Measurements from ENCODE around the gene DAO. TPM values are rescaled to one million over a fixed set of nuclear protein-coding genes. Genes with fewer than 3 reads are reported as not detected.

The DAO gene
- polyA plus RNA-seq, 1 donor from 2014 or later: not detected

DNA sequence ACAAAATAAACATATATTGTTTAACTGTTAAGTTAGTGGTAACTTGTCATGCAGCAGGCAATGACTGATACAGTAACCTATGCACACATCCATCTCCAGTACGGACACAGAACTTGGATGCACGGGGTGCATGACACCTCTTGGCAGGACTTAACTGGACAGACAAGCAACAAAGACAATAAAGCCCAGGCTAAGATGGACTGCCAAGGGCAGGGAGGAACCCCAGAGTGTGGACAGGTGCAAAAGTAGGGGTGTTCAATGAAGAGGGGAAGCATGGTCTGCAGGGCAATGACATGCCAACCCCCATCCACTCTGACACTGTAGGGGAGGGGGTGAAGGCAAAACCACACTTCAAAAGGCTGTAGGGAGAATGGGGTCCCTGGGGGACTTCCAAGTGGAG lies 34.2 kb upstream of the DAO start:
- no peak overlapping the region for H2AFZ ChIP-seq (ENCODE audit: low read depth, low read length)
- H3K36me3 ChIP-seq (ENCODE audit: insufficient read depth, low read length): no peaks in the 10 kb centered on the region
- H3K79me2 ChIP-seq (replicated peaks; ENCODE audit: insufficient read depth, low read length): no peaks in the 10 kb centered on the region
- H3K9me3 ChIP-seq (ENCODE audit: low read length): no peaks in the 10 kb centered on the region
- H3F3A ChIP-seq (ENCODE audit: insufficient read depth, low read length, poor library complexity, severe bottlenecking): no peaks in the 10 kb centered on the region
- H3K4me3 ChIP-seq (ENCODE audit: low read length): no peak overlapping the region
- no peak overlapping the region for H3K9ac ChIP-seq (ENCODE audit: low read length)
- no peaks in the 10 kb centered on the region for H4K20me1 ChIP-seq (ENCODE audit: insufficient read depth)
- no peak for TF ChIP-seq MXI1 (conservative IDR thresholded peaks at IDR 0.05; ENCODE audit: poor library complexity, severe bottlenecking)
- TF ChIP-seq POLR2AphosphoS5 (IDR thresholded peaks at IDR 0.05): no peak
- TF ChIP-seq TAF1 (IDR thresholded peaks at IDR 0.05; ENCODE audit: low read depth): no peak
- no peak for TF ChIP-seq SMC3 (conservative IDR thresholded peaks at IDR 0.05; ENCODE audit: poor library complexity)
- H3K4me2 ChIP-seq (ENCODE audit: low read length): no peak overlapping the region
- H3K9me2 ChIP-seq (ENCODE audit: insufficient read depth, low read length): no peaks in the 10 kb centered on the region
- no peak overlapping the region for H3K27ac ChIP-seq (ENCODE audit: low read length)
- H3K27me3 ChIP-seq (ENCODE audit: insufficient read depth, low read depth, low read length): no peaks in the 10 kb centered on the region

DNA sequence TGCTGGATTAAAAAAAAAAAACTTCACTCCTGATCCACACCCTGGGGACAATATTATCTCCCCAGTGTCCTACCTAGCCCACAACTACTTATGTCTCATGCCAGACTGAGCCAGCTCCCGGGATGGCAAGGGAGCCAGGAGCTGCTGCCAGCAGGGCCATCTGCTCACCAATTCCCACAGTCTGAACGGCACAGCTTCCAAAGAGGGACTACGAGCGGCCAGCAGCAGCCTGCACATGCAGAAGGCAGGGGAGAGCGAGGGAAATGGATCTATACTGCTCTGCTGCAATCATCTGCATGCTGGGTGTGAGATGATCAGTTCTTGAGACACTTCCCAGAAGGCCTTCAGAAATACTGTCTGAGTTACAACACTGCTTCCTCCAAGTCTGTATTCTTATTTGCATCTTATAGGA lies 33.6 kb upstream of the DAO start:
- Histone ChIP-seq H3K79me2 (replicated peaks; ENCODE audit: insufficient read depth, low read length) (no peaks in the 10 kb centered on the region), H4K20me1 (ENCODE audit: insufficient read depth) (no peaks in the 10 kb centered on the region), H2AFZ (ENCODE audit: low read depth, low read length) (no peak overlapping the region), H3K4me2 (ENCODE audit: low read length) (no peak overlapping the region), H3K9ac (ENCODE audit: low read length) (no peak overlapping the region), H3K9me2 (ENCODE audit: insufficient read depth, low read length) (no peaks in the 10 kb centered on the region), H3K9me3 (ENCODE audit: low read length) (no peaks in the 10 kb centered on the region), H3K27ac (ENCODE audit: low read length) (no peak overlapping the region), H3F3A (ENCODE audit: insufficient read depth, low read length, poor library complexity, severe bottlenecking) (no peaks in the 10 kb centered on the region), H3K27me3 (ENCODE audit: insufficient read depth, low read depth, low read length) (no peaks in the 10 kb centered on the region), H3K4me3 (ENCODE audit: low read length) (no peak overlapping the region), H3K36me3 (ENCODE audit: insufficient read depth, low read length) (no peaks in the 10 kb centered on the region)
- no peak for TF ChIP-seq EZH2 (IDR thresholded peaks at IDR 0.05; ENCODE audit: borderline replicate concordance, insufficient read depth, low read length, poor library complexity, severe bottlenecking)
- TF ChIP-seq, protein P1, sequence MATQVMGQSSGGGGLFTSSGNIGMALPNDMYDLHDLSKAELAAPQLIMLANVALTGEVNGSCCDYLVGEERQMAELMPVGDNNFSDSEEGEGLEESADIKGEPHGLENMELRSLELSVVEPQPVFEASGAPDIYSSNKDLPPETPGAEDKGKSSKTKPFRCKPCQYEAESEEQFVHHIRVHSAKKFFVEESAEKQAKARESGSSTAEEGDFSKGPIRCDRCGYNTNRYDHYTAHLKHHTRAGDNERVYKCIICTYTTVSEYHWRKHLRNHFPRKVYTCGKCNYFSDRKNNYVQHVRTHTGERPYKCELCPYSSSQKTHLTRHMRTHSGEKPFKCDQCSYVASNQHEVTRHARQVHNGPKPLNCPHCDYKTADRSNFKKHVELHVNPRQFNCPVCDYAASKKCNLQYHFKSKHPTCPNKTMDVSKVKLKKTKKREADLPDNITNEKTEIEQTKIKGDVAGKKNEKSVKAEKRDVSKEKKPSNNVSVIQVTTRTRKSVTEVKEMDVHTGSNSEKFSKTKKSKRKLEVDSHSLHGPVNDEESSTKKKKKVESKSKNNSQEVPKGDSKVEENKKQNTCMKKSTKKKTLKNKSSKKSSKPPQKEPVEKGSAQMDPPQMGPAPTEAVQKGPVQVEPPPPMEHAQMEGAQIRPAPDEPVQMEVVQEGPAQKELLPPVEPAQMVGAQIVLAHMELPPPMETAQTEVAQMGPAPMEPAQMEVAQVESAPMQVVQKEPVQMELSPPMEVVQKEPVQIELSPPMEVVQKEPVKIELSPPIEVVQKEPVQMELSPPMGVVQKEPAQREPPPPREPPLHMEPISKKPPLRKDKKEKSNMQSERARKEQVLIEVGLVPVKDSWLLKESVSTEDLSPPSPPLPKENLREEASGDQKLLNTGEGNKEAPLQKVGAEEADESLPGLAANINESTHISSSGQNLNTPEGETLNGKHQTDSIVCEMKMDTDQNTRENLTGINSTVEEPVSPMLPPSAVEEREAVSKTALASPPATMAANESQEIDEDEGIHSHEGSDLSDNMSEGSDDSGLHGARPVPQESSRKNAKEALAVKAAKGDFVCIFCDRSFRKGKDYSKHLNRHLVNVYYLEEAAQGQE (IDR thresholded peaks at IDR 0.05; ENCODE audit: borderline replicate concordance): no peak
- TF ChIP-seq TAF1 (IDR thresholded peaks at IDR 0.05; ENCODE audit: low read depth): no peak
- no peak for TF ChIP-seq EP300 (conservative IDR thresholded peaks at IDR 0.05; ENCODE audit: poor library complexity, severe bottlenecking)
- no peak for TF ChIP-seq SMC3 (conservative IDR thresholded peaks at IDR 0.05; ENCODE audit: poor library complexity)
- no peak for TF ChIP-seq MXI1 (conservative IDR thresholded peaks at IDR 0.05; ENCODE audit: poor library complexity, severe bottlenecking)
- TF ChIP-seq, protein P2, sequence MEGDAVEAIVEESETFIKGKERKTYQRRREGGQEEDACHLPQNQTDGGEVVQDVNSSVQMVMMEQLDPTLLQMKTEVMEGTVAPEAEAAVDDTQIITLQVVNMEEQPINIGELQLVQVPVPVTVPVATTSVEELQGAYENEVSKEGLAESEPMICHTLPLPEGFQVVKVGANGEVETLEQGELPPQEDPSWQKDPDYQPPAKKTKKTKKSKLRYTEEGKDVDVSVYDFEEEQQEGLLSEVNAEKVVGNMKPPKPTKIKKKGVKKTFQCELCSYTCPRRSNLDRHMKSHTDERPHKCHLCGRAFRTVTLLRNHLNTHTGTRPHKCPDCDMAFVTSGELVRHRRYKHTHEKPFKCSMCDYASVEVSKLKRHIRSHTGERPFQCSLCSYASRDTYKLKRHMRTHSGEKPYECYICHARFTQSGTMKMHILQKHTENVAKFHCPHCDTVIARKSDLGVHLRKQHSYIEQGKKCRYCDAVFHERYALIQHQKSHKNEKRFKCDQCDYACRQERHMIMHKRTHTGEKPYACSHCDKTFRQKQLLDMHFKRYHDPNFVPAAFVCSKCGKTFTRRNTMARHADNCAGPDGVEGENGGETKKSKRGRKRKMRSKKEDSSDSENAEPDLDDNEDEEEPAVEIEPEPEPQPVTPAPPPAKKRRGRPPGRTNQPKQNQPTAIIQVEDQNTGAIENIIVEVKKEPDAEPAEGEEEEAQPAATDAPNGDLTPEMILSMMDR (IDR thresholded peaks at IDR 0.05; ENCODE audit: poor library complexity, severe bottlenecking): no peak
- TF ChIP-seq POLR2AphosphoS5 (IDR thresholded peaks at IDR 0.05): no peak
- no peak for TF ChIP-seq RAD21 (conservative IDR thresholded peaks at IDR 0.05)

All from neural cell (in vitro differentiated cells).